Lower leg skin (tissue), 4 donors: ENCODE measurements around the gene SLC25A38. TPM values are rescaled to one million over a fixed set of nuclear protein-coding genes. Genes with fewer than 3 reads are reported as not detected.

Source experiments
- DNase-seq, 2 donors: peaks; one replicate each; pipeline ENCODE4 v3.0.0-alpha.2; 2019; ENCODE audit warnings: low spot score in 2 of 2
- H3K4me3 ChIP-seq: fragments of 200-600 bp; sonication (generic); 2 replicates; pipeline ENCODE4 v1.5.1; 2017; ENCODE audit warnings: mild to moderate bottlenecking, low read depth; ENCODE audit not compliant: poor library complexity, severe bottlenecking
- POLR2A ChIP-seq, 2 donors: fragments of 450-650 bp; IDR thresholded peaks; one replicate each; pipeline ENCODE4 v1.6.1; 2016 to 2017; ENCODE audit warnings: antibody characterized with exemption in 2 of 2, mild to moderate bottlenecking in 1 of 2, moderate library complexity in 1 of 2
- WGBS, 2 donors: methylation state at CpG; one replicate each; pipeline ENCODE4 v1.1.5; 2018; 5-methylcytosine and 5-hydroxymethylcytosine counted together
- intact Hi-C: fragments of 100-400 bp; cut with DNase I; formaldehyde crosslinking; loops from one replicate; pipeline ENCODE4 v1.15.0; 2023; ENCODE audit warnings: low total_unique reads
- total RNA-seq, 4 donors: library from RNA; depleted of rRNA; stranded (reverse); fragments of >200 nt; gene quantifications; one replicate each; pipeline ENCODE4 v1.1.0, GENCODE V29; 2016
- TF ChIP-seq, protein P1 (sequence below), 3 donors: fragments of 450-650 bp; IDR thresholded peaks; one replicate each; pipeline ENCODE4 v1.5.1; 2016; ENCODE audit warnings: antibody characterized with exemption in 3 of 3, mild to moderate bottlenecking in 3 of 3, moderate library complexity in 2 of 3

SLC25A38 gene
- total RNA-seq, 4 donors from 2014 or later = 12.7 to 21.3 (median 14.1) TPM

DNA sequence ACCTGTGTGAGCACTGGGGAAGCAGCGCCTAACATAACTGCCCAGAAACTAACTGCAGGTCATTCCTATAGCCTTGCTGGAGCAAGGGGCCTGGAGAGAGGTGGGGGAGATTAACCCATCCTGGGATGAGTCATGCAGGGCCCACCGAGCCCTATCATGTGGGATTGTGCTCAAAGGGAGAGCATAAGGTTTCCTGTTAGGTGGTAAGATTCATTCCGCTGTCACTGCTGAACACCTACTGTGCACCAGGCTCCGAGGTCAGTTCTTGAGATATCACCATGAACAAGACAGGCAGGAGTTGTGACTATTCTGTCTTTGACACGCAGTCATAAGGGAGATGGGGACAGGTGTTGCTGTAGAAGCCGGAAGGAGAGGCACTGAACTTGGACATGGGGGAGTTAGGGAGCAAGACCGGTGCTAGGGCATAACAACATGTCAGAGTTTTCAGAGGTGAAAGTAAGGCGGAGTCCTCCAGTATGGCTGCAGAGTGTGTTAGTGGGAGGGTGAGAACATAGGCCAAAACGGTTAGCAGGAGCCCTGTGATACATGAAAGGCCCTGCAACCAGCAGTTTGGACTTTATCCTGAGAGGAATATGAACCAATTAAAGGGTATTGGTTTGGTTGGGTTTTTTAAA, 2.4 kb downstream of the SLC25A38 start:
- intact Hi-C loops = no loop called here
- no peak for DNase-seq
- H3K4me3 ChIP-seq = no peak overlapping the region
- no peak for TF ChIP-seq POLR2A (IDR thresholded peaks at IDR 0.05)
- TF ChIP-seq, protein P1, sequence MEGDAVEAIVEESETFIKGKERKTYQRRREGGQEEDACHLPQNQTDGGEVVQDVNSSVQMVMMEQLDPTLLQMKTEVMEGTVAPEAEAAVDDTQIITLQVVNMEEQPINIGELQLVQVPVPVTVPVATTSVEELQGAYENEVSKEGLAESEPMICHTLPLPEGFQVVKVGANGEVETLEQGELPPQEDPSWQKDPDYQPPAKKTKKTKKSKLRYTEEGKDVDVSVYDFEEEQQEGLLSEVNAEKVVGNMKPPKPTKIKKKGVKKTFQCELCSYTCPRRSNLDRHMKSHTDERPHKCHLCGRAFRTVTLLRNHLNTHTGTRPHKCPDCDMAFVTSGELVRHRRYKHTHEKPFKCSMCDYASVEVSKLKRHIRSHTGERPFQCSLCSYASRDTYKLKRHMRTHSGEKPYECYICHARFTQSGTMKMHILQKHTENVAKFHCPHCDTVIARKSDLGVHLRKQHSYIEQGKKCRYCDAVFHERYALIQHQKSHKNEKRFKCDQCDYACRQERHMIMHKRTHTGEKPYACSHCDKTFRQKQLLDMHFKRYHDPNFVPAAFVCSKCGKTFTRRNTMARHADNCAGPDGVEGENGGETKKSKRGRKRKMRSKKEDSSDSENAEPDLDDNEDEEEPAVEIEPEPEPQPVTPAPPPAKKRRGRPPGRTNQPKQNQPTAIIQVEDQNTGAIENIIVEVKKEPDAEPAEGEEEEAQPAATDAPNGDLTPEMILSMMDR (IDR thresholded peaks at IDR 0.05) = no peak
- 70 to 79% methylated on average over 9 of the region's 9 CpGs for WGBS, 2 donors

DNA sequence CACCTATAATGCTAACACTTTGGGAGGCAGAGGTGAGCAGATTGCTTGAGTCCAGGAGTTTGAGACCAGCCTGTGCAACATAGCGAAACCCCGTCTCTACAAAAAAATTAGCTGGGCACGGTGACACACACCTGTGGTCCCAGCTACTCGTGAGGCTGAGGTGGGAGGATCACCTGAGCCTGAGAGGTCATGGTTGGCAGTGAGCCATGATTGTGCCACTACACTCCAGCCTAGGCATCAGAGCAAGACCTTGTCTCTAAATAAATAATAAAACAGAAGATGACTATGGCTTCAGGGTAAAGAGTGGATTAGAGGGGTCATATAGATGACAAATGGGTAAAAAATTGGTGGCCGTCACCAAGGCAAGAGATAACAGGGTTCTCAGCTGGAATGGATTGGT, 3.1 kb downstream of the SLC25A38 start:
- no peak for DNase-seq
- H3K4me3 ChIP-seq = no peak overlapping the region
- 73 to 74% methylated on average over 5 of the region's 5 CpGs for WGBS, 2 donors
- intact Hi-C loops = no loop called here
- TF ChIP-seq, protein P1 (IDR thresholded peaks at IDR 0.05) = no peak
- TF ChIP-seq POLR2A (IDR thresholded peaks at IDR 0.05) = no peak

DNA sequence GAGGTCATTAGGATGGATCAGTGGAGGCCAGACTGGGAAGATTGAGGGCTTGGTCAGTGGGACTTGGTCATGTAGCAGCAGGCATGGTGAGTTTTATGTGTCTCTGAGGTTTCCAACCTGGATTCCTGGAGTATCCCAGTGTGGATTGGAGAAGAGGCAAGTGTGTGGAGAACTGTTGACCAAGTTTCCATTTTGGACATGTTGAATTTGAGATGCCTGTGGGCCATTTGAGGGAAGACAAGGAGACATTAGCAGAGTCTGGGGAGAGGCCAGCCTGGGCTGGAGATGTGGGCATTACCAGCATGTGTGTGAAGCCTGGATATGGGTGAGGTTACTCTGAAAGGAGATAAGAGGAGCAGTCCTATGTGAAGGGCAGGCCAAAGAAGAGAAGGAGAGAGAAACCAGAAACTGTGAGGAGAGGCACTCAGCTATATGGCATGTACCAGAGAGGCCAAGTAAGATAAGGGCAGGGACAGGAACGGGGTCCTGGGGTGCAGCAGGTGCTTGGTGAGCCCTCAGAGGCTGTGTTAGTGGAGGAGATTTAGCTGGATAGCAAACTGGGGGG, 4.3 kb downstream of the SLC25A38 start:
- DNase-seq = no peak
- WGBS, 2 donors = 88 to 89% methylated on average over 1 of the region's 1 CpG
- intact Hi-C loops = no loop called here
- no peak overlapping the region for H3K4me3 ChIP-seq
- no peak for TF ChIP-seq POLR2A (IDR thresholded peaks at IDR 0.05)
- TF ChIP-seq, protein P1 (IDR thresholded peaks at IDR 0.05) = no peak

DNA sequence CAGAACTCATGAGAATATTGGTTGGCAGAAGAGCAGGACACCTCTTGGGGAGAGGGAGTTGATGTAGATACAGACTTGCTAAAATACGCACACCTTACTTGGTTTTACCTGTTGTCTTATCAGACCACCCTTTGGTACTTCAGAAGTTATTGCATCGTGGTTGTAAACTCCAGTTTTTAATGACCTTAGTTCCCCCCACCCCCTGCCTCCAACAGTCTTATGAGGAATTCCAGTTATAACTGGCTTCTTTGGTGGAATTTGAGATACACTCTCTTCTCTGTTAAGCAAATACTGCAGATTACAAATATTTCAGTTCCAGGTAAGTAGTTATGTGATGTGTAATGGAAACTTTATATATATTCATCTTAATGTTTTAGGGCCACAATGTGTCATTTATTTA, 5.0 kb downstream of the SLC25A38 start:
- WGBS, 2 donors = 90 to 91% methylated on average over 2 of the region's 2 CpGs
- TF ChIP-seq POLR2A (IDR thresholded peaks at IDR 0.05) = no peak
- TF ChIP-seq, protein P1 (IDR thresholded peaks at IDR 0.05) = no peak
- no peak for DNase-seq
- intact Hi-C loops = no loop called here
- no peak overlapping the region for H3K4me3 ChIP-seq

DNA sequence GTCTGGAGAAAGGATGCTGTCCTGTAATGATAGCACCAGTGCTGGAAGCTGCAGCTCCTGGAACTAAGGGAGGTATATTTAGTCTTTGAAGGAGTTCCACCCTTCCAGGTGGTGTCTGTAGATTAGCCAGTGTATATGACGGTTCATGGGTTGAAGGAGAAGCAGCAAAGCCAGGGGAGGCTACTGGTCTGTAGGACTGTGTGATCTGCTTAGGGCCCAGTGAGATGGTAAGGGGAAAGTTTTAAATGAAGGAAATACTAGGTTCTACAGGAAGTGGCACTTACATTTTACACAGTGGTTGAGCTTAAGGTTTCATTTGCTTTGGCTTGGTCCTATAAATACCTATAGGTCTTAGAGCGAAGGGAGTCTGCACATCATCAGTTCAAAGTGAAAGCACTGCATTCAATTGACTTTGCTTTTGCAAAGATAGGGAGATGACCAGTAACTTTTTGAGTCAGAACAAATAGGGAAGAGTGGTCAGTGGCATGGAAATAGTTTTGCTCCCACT, 5.6 kb downstream of the SLC25A38 start:
- WGBS, 2 donors = 86 to 92% methylated on average over 2 of the region's 2 CpGs
- intact Hi-C loops = no loop called here
- no peak for DNase-seq
- no peak overlapping the region for H3K4me3 ChIP-seq
- TF ChIP-seq, protein P1 (IDR thresholded peaks at IDR 0.05) = no peak
- no peak for TF ChIP-seq POLR2A (IDR thresholded peaks at IDR 0.05)
